Dedifferentiated amniotic fluid mesenchymal stem cell (primary cell): ENCODE results near the gene CADM2.

Experiments
- DNase-seq: peaks from one replicate; pipeline ENCODE4 v3.0.0-alpha.2; 2016; ENCODE audit errors: extremely low spot score

CADM2 gene

DNA sequence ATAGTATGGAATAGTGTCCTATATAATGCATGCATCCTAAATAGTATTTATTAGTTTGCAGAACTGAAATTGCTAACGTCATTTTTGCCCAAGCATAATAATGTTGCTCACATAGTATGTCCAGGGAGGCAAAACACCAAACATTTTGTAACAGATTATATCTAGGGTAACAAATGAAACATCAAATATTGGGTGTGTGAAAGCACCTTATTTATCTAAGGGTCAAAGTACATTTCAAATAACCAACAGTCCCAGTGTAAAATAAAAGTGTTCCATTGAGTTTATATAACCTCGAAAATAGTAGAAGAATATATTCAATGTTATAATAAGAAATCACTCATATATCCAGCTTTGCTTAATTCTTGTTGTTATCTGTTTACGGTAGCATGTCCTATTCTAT, 363.1 kb downstream of the CADM2 start:
- DNase-seq = no peak

DNA sequence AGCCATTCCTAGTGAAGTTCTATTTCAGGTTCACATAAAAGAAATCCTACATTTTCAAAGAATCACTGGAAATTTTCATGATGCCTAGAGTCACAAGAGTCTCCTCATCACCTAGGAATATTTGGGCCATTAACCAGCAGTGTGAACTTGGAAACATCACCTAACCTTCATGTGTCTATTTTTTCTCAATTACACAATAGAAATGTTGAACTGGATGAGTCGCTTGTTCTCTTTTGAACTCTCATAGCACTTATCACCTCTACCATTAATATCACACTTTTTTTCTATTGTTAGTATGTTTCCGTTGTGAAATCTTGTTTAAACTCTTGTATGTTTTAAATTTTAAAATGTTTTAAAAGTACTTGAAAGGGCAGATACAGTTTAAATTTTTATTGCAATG, 371.3 kb downstream of the CADM2 start:
- DNase-seq = no peak

DNA sequence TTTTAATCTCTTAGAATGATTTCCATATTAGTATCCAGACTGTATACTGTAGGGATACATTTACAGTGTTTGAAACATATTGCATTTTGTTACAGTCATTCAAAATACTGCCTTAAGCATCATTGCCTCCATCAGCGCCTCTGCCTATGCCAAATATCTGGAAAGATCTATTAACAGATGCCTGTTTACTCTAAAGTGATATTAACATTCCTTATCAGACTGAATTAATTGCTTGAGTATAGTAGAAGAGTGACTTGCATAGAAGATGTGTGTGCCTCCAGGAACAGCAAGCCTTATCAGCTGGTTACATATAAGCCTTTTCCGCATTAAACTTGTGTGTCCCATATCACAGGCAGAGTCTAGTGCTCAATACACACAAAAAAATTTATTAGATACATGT, 379.1 kb downstream of the CADM2 start:
- DNase-seq = no peak

DNA sequence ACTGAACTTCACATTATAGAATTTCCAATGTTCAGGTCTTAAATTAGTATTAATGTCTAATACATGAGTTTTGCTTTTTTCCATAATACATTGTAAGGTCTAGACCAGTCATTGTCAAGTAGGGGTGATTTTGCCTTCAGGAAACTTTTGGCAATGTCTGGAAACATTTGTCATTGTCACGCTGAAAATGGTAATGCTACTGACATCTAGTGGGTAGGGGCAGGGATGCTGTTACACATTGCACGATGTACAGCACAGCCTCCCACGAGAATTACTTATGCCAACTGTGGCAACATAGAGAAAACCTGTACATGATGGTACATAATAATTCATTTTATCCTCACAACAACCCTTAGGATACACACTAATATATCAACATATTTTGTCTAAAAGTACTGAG, 384.1 kb downstream of the CADM2 start:
- no peak for DNase-seq

DNA sequence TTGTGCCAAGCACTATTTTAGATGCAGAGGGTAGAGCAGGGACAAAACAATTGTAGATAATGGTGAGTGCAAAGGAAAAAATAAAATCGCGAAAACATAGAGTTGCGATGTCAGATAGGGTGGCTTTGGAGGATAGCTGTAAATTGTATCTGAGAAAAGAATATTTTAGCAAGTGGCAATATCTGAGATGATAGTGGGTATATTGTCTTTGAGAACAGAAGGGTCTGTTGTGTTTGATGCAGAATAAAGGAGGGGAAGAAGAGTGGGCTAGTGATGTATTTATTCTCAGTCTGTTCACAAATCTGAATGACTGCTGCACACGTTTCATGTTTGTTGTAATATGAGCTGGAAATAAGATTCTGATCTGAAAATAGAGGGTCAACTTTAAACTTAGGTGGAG, 396.8 kb downstream of the CADM2 start:
- DNase-seq = no peak

DNA sequence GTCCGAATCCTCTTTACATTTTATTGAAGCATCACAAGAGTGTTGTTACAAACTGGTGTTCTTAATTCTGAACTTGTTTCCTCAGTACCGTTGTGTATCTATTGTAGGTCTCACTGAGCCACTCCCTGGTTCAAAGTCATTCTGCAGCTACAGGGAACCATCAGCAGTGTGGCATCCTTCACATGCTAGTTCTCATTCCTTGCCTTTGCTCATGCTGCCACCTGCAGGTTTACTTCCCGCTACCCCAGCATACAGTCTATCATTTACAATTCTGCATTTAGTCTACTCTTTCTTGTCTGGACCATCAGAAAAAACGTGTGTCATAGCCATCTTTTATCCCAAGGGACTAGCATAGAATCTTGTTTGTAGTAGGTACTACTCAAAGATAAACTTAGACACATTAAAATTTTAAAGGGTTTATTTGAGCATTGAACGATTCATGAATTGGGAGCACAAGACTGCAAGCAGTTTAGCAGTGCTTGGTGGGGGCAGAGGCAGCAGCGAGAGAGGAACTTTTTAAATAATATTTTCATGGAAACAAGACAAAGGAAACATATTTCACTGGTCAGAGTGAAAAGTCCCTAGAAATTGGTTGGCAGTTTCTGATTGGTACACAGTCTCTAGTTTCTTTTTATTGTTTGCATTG, 402.1 kb downstream of the CADM2 start:
- DNase-seq = no peak

DNA sequence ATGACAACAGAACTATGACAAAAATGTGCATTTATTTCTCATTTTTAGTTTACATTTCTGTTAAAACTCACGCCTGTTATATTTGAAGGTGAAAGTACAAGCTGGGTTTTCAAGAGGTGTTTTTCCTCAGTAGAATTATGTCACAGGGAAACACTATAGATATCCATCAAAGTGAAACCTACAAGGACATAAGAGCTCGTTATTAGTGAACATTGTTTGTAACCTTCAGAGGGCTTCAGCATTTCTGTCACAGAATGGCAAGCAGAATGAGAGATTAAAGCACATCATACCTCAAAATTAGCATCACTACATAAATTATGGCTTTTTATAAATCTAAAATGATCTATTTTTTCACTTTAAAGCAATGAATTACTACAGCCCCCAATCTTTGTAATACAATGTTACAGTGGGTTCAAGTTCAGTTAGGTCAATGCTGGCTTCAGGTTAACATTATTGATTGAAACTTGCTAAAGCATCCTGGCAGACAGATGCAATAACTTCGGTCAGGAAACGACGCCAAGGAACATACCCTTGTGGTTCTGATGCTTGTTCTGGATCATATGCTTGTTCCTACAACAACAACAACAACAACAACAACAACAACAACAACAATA, 405.6 kb downstream of the CADM2 start:
- DNase-seq = no peak

DNA sequence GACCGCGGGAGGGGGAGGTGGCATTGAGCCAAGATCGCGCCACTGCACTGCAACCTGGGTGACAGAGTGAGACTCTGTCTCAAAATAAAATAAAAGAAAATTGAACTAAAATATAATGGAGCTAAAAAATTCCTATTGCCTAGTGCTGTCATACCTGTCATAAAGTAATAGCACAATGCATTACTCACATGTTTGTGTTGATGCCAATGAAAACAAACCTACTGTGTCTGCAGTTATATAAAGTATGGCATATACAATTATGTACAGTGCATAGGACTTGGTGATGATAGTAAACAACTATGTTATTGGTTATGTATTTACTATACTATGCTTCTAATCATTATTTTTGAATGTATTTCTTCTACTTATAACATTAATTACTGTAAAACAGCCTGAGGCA, 411.6 kb downstream of the CADM2 start:
- DNase-seq = no peak

DNA sequence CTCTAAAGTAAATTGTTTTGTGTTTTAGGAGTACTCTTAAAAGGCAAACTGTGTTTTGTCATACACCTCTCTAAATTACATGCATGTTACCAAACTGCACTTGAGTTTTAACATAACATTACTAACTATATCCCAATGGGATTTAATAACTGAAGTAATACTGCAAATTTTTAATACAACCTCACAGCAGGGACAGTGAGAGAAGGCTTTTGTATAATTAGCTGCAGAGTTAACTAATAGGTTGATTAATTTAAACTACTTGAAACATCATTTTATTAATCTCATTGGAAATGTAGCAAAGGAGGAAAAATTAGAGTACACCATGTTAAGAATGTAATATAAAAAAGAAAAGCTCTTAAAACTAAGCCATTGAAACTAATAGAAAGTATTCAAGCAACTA, 417.3 kb downstream of the CADM2 start:
- no peak for DNase-seq

DNA sequence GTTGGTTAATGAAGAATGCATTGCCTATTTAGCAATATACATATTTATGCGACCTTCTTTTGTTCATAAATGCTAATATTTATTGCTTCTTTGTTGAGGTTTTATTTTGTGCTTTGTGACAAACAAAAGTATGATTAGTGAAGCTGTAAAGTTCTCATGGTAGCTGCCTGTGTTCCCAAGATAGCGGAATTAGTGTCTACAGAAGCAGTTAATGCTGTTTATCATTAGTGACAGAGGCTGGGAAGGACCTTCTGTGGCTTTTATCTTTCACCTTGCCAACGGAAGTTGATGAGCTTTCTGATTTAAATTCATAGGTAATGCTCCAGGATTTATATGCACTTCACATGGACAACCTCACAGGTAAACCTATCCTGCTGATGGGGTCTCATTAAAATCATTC, 418.3 kb downstream of the CADM2 start:
- no peak for DNase-seq

DNA sequence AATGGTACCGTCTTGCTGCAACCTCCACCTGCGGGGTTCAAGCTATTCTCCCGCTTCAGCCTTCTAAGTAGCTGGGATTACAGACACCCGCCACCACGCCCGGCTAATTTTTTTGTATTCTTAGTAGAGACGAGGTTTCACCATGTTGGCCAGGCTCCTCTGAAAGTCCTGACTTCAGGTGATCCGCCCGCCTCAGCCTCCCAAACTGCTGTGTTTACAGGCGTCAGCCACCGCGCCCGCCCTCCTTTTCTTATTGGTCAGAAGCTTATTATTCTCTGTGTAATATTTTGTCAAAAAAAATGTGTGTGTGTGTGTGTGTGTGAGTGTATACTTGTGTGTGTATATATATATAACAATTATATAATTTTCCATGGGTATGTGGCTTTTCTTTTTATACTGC, 425.6 kb downstream of the CADM2 start:
- DNase-seq = no peak

DNA sequence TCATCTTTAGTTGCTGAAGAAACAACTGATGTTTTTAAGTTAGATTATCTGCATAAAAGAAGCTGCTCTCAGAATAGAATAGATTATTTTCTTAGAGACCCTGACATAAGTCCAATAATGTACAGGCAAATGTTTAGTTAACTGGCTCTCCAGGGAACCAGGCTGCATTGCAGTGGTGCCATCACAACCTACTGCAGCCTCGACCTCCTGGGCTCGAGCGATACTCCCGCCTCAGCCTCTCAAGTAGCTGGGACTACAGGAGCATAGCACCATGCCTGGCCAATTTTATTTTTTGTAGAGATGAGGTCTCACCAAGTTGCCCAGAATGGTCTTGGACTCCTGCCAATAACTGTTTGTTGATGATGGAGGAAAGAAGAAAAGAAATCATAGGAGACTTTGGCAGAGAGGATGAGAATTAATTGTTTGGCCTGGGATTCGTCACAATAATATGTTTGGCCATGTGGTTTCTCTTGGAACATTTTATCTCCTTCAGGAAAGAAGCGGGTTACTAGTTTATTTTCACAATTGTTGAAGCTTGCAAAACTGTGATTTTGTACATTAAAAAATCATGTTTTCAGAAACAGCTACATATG, 429.2 kb downstream of the CADM2 start:
- DNase-seq = no peak

DNA sequence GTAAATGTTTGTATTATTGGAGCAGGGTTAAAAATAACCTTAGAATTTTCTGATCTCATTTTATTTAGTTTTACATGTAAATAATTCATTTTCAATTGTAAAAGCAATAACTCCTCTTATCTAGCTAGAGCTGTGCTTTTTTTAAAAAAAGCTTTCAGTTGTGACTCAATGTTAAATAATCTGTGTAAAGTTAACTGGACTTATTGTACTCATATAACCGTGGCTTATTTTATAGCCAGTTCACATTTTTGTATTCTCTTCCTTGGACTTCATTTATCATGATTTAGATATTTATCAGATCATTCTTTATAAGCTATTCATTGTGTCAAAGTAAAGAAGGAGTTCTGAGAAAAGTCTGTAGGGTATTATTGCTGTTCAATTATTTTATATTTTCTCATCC, 435.6 kb downstream of the CADM2 start:
- no peak for DNase-seq

DNA sequence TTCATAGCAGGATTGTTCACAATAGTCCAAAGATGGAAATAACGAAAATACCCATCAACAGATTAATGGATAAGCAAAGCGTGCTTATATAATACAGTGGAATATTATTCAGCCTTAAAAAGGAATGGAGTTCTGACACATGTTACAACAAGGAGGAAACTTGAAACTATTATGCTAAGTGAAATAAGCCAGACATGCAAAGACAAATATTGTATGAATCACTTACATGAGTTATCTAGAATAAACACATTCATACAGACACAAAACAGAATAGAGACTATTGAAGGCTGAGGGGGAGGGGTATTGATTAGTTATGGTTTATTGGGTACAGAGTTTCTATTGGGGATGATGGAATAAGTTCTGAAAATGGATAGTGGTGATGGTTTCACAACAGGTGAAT, 438.6 kb downstream of the CADM2 start:
- DNase-seq = no peak

DNA sequence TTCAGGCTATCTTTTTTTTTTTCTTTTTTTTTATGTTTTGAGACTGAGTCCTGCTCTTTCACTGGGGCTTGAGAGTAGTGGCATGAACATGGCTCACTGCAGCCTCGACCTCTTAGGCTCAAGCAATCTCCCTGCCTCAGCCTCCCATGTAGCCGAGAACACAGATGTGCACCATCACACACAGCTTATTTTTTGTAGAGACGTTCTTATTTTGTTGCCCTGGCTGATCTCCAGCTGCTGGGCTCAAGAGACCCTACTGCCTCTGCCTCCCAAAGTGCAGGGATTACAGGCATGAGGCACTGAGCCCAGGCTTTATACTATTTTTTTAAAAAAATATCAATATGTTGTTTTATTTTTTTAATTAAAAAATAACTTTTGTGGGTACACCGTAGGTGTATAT, 467.3 kb downstream of the CADM2 start:
- DNase-seq = no peak

DNA sequence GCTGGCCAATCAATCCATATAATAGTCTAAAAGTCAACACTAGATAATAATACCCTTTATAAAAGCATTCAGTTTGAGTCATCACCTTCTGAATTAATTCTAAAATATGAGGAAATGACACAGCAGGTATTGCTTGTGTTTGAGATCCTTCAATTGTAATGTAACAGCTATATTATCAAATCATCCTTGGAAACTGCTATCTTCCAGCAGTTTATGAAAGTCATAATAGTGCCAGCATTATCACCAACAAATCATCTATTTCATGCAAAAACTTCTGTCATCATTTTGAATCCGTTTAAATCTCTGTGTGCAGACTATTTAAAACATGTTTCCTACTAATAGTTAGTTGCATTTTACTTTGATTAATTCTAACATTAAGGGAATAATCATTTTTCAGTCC, 468.7 kb downstream of the CADM2 start:
- DNase-seq = no peak

DNA sequence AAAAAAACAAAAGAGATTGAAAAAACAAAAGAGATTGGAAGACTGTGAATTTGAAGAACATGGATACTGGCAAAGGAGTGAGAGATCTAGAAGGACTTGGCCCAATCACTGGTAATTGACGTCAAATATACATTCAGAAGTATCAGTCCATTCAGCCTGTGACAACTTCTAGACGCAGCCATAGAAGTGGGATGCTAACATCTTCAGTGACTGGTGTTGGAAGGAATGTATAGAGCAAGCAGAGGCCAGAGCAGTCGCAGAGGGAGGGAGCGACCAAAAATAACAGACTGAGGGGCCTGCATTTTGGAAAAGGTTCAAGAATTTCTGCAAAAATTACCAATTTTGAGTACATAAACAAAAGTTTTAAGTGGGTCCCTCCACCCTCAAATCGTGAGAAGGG, 473.3 kb downstream of the CADM2 start:
- DNase-seq = no peak

DNA sequence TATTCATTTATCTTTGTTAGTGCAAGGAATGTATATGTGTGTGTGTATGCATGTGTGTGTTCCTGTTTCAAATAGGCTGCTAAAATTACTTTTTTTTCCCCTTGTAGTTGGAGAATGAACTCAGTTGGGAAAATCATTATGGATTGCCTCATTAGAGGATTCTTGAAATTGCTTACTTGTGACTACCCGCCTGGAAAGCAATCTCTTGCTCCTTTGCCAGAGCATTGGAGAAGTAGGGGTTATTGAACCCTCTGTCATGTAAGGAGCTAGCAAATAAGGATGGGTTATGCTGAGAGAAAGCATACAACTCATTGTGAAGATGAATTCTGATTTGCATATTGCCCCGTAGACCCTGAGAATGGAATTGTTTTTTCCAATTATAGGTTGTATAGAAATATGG, 474.5 kb downstream of the CADM2 start:
- DNase-seq = no peak

DNA sequence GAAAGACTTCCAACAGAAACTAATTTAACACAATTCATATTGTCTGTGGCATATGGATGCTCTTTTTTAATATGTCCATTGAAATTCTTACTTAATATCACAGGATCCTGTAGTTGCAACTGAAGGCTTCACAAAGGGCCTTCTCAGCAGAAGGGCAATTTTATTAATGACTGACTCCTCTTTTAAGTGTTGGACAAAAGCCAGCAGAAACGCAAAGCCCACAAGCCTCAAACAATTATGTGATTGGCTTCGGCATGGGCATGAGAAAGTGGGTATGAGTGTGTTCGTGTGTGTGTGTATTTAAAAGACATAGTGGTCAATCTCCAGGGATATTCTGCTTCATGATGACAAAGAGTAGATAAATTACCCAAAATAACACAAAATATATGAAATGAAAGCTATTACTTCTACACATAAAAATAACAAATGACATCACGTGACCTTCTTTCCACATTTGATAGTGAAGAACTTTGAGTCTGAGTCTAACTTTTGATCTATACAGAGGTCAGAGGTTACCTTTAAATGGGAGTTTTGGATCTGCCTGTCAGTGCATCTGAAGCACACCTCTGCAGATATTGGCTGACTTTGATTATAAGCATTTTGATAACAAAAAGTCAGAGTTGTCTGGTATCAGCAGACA, 496.9 kb downstream of the CADM2 start:
- no peak for DNase-seq

DNA sequence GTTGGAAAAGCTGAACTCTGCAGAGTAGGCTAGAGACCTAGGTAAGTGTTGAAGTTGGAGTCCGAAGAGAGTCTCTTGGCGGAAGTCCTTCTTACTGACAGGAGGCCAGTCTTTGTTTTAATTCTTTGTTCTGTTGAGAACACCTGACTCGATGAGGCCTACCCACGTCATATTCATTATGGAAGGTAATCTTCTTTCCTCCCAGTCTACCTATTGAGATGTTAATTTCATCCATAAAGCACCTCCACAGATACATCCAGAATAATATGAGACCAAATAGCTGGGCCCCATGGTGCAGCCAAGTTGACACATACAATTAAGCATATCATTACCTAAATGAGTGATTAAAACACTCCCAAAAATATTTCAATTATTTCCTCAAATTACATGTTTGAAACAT, 515.5 kb downstream of the CADM2 start:
- DNase-seq = no peak

DNA sequence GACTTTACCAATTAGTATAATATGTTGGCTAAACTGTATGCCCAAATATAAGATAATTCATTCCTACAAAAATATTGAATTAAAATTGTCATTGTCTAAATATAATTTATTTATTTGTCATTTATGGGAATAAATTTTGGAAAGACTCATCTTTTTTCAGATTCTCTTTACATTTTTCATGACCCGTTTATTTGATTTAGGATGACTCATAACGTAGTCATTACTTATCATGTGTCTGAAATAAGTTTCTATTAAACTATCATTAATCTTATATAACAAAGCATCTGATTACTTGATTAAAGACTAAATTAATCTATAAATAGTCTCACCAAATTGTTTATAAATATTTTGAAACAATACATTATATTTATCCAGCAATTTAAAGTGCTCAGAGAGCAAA, 516.6 kb downstream of the CADM2 start:
- no peak for DNase-seq

DNA sequence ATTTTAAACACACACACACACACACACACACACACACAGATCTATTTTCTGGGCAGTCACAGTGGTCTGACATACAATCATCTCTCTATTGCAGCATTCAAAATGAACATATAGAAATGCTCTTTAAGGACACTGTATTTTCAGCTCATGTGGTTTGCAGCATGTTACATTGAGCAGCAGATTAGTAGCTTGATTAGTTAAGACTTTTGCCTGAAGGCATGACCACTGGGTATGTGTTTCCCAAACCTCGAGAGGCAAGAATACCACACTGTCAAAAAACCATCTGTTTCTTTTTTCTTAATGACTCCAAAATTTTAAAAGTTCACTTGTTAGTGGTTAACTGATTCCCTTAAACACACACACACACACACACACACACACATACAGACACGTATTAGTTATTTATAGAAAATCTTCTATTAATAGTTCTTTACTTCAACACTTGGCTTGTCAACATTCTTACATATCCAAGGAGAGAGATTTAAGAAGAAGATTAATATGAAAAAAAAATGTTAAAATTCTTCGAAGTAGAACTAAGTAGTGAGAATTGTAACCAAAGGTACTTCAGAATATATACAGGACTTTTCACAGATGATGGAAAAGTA, 518.2 kb downstream of the CADM2 start:
- no peak for DNase-seq
